SK-N-MC (cell line): ENCODE measurements around the gene FAM13A.

Experiments used
- EZH2 ChIP-seq: fragments of 200-600 bp; sonication (generic); IDR thresholded peaks from one replicate; pipeline ENCODE4 v1.6.1; 2017; ENCODE audit warnings: antibody characterized with exemption
- POLR2AphosphoS5 ChIP-seq: IDR thresholded peaks from 2 replicates; pipeline ENCODE4 v1.6.1; 2012; ENCODE audit warnings: mild to moderate bottlenecking, low read depth, low read length, borderline replicate concordance

GRCh38 chr4:88718098-88718497, 338.9 kb downstream of the FAM13A start:
- TF ChIP-seq POLR2AphosphoS5 (no peak), EZH2 (no peak)
